ENCODE data around the gene MSX2.

The MSX2 gene

DNA sequence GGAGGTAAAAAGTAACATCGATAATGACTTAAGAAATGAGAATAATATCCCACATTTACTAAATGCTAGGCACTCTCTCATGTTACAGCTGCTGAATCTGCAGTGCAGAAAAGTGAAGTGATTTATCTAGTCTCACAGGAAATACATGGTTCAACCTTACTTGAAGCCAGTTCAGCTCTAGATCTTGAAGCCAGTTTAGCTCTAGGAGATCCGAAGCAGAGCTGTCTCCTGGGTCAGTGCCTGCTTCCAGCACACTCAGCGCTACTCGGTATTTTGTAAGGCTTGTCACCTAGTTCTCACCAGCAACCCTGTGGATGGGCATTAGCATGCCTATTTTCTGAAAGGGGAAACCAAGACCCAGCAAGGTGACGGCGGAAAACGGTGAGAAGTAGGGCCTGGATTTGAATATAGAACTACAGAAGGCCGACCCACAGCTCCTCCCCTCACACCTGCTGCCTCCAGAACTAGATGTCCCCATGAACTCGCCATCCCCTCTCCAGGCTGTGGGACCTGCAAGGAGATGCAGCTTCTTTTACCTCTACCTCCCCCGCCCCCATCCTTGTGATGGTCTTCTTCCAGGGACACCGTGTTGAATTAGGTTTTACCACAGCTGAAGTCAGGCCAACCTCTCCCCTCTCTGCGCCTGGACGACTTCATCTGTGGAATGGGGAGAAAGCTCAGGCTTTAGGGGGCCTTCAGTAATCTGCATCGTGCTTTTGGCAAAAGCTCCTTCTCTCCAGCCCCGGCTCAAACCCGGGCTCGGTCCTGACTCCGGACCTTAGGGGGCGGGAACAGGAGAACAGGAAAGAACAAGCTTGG lies 4.4 kb upstream of the MSX2 start:
- POLR2A ChIA-PET, result no interaction called here
- TF ChIP-seq ZNF600 (tag by site-specific recombination; IDR thresholded peaks at IDR 0.05), result peak; percentile 83
- TF ChIP-seq, protein P1, sequence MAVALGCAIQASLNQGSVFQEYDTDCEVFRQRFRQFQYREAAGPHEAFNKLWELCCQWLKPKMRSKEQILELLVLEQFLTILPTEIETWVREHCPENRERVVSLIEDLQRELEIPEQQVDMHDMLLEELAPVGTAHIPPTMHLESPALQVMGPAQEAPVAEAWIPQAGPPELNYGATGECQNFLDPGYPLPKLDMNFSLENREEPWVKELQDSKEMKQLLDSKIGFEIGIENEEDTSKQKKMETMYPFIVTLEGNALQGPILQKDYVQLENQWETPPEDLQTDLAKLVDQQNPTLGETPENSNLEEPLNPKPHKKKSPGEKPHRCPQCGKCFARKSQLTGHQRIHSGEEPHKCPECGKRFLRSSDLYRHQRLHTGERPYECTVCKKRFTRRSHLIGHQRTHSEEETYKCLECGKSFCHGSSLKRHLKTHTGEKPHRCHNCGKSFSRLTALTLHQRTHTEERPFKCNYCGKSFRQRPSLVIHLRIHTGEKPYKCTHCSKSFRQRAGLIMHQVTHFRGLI (tag by site-specific recombination; IDR thresholded peaks at IDR 0.05), result no peak
- TF ChIP-seq, protein P2, sequence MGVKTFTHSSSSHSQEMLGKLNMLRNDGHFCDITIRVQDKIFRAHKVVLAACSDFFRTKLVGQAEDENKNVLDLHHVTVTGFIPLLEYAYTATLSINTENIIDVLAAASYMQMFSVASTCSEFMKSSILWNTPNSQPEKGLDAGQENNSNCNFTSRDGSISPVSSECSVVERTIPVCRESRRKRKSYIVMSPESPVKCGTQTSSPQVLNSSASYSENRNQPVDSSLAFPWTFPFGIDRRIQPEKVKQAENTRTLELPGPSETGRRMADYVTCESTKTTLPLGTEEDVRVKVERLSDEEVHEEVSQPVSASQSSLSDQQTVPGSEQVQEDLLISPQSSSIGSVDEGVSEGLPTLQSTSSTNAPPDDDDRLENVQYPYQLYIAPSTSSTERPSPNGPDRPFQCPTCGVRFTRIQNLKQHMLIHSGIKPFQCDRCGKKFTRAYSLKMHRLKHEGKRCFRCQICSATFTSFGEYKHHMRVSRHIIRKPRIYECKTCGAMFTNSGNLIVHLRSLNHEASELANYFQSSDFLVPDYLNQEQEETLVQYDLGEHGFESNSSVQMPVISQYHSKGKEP (tag by site-specific recombination; IDR thresholded peaks at IDR 0.05), result no peak
- no peaks in the 10 kb centered on the region for H3K9me3 ChIP-seq (ENCODE audit: control insufficient read depth, insufficient read depth, low read depth, low read length)
- H3K36me3 ChIP-seq (ENCODE audit: control insufficient read depth in 2 of 2, insufficient read depth in 1 of 2, low read length in 2 of 2), result no peaks in the 10 kb centered on the region
- H3K4me3 ChIP-seq (ENCODE audit: low read depth, low read length), result no peak overlapping the region
- no peak overlapping the region; the same call in 1 of the 2 replicates for H3K27ac ChIP-seq (ENCODE audit: extremely low read depth, low read depth, low read length)
- H3K4me1 ChIP-seq (ENCODE audit: control insufficient read depth, insufficient read depth, low read length), result peaks cover 15% of the 10 kb centered on the region
- CTCF ChIA-PET, result interaction anchor here (0.5 to 1.5 kb wide), 5 partner anchors 168 to 1104 kb away, joined by 3 to 5 read pairs (median 3); partner anchors contain the start of gene BOD1

DNA sequence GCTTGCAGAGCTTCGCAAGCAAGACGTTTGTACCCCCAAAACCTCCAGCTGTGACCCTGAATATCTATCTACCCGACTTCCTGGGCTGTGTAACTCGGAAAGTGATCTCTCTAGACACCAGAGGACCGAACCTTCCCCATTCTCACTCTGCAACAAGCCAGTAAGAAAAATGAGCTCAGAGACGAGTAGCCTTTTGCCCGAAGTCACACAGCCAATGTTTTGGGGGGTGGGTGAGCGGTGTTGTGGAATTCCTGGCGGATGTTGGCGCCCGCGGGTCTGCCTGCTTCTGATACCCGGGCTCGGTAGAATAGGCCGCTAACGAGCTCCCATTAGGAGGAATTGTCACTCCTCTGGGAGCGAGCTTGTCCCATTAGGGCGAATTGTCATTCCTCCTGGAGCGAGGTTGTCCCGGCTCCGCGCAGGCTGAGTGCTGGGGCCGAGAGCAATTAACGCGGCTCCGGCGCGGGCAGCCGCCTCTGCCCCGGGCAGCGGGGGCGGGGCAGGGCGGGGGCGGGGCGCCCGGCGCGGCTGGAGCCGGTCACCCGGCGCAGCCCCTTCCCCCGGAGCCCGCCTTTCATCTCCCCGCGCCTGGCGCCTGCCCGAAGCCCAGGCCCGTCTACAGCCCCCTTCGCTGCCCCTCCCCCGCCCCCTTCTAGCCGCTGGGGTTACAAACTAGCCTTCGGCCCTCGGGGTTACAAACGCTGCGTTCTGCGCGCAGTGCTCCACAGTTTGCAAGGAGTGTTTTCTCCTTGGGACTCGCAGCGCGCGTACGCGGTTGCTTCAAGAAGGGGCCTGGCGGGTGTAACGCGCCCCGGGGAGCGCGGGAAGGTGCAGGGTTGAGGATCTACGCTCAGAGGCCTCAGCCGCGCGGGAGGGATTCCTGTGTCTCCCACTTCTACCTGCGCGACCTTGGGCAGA lies 3.5 kb upstream of the MSX2 start:
- Histone ChIP-seq H3K36me3 (ENCODE audit: control insufficient read depth in 2 of 2, insufficient read depth in 1 of 2, low read length in 2 of 2) (peaks cover 0 to 7% of the 10 kb centered on the region in 2 experiments; a peak in 1 of 3 replicates), H3K4me1 (ENCODE audit: control insufficient read depth, insufficient read depth, low read length) (peaks cover 15% of the 10 kb centered on the region), H3K27ac (ENCODE audit: extremely low read depth, low read depth, low read length) (peak overlapping the region; percentile 34; the same call in 1 of the 2 replicates), H3K9me3 (ENCODE audit: control insufficient read depth, insufficient read depth, low read depth, low read length) (no peaks in the 10 kb centered on the region), H3K4me3 (ENCODE audit: low read depth, low read length) (peak overlapping the region; percentile 26)
- ChIA-PET CTCF (interaction anchor here (0.8 to 1.5 kb wide), 2 partner anchors 169 to 301 kb away, joined by 3 to 4 read pairs; no protein-coding TSS in a partner anchor), POLR2A (no interaction called here)
- TF ChIP-seq MZF1 (tag by site-specific recombination; IDR thresholded peaks at IDR 0.05; ENCODE audit: borderline replicate concordance) (no peak), ZNF530 (tag by site-specific recombination; IDR thresholded peaks at IDR 0.05; ENCODE audit: low read depth) (no peak), SP2 (tag by site-specific recombination; IDR thresholded peaks at IDR 0.05) (no peak), SETDB1 (IDR thresholded peaks at IDR 0.05; ENCODE audit: insufficient read length, low read length) (no peak), ZNF19 (tag by site-specific recombination; IDR thresholded peaks at IDR 0.05; ENCODE audit: low read depth) (no peak), ZNF433 (tag by site-specific recombination; IDR thresholded peaks at IDR 0.05; ENCODE audit: low read depth) (no peak), ZNF626 (tag by site-specific recombination; IDR thresholded peaks at IDR 0.05) (no peak), ZNF24 (tag by site-specific recombination; IDR thresholded peaks at IDR 0.05) (no peak), ZSCAN30 (tag by site-specific recombination; IDR thresholded peaks at IDR 0.05) (0 out of 2 replicates have a peak, but pooled peaks have one; percentile 11), ZNF521 (tag by site-specific recombination; IDR thresholded peaks at IDR 0.05) (no peak), ZBTB48 (tag by site-specific recombination; IDR thresholded peaks at IDR 0.05) (no peak), ZNF843 (tag by site-specific recombination; IDR thresholded peaks at IDR 0.05) (no peak), ZBTB17 (tag by site-specific recombination; IDR thresholded peaks at IDR 0.05) (0 out of 2 replicates have a peak, but pooled peaks have one; percentile 28), ZNF138 (tag by site-specific recombination; IDR thresholded peaks at IDR 0.05; ENCODE audit: borderline replicate concordance) (no peak), ZNF302 (tag by site-specific recombination; IDR thresholded peaks at IDR 0.05; ENCODE audit: low read depth) (no peak)
- TF ChIP-seq, protein P3, sequence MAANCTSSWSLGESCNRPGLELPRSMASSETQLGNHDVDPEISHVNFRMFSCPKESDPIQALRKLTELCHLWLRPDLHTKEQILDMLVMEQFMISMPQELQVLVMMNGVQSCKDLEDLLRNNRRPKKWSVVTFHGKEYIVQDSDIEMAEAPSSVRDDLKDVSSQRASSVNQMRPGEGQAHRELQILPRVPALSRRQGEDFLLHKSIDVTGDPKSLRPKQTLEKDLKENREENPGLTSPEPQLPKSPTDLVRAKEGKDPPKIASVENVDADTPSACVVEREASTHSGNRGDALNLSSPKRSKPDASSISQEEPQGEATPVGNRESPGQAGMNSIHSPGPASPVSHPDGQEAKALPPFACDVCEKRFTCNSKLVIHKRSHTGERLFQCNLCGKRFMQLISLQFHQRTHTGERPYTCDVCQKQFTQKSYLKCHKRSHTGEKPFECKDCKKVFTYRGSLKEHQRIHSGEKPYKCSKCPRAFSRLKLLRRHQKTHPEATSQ (tag by site-specific recombination; IDR thresholded peaks at IDR 0.05), result no peak
- TF ChIP-seq, protein P4, sequence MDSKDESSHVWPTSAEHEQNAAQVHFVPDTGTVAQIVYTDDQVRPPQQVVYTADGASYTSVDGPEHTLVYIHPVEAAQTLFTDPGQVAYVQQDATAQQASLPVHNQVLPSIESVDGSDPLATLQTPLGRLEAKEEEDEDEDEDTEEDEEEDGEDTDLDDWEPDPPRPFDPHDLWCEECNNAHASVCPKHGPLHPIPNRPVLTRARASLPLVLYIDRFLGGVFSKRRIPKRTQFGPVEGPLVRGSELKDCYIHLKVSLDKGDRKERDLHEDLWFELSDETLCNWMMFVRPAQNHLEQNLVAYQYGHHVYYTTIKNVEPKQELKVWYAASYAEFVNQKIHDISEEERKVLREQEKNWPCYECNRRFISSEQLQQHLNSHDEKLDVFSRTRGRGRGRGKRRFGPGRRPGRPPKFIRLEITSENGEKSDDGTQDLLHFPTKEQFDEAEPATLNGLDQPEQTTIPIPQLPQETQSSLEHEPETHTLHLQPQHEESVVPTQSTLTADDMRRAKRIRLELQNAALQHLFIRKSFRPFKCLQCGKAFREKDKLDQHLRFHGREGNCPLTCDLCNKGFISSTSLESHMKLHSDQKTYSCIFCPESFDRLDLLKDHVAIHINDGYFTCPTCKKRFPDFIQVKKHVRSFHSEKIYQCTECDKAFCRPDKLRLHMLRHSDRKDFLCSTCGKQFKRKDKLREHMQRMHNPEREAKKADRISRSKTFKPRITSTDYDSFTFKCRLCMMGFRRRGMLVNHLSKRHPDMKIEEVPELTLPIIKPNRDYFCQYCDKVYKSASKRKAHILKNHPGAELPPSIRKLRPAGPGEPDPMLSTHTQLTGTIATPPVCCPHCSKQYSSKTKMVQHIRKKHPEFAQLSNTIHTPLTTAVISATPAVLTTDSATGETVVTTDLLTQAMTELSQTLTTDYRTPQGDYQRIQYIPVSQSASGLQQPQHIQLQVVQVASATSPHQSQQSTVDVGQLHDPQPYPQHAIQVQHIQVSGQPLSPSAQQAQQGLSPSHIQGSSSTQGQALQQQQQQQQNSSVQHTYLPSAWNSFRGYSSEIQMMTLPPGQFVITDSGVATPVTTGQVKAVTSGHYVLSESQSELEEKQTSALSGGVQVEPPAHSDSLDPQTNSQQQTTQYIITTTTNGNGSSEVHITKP (tag by site-specific recombination; IDR thresholded peaks at IDR 0.05), result no peak
- TF ChIP-seq, protein P5, sequence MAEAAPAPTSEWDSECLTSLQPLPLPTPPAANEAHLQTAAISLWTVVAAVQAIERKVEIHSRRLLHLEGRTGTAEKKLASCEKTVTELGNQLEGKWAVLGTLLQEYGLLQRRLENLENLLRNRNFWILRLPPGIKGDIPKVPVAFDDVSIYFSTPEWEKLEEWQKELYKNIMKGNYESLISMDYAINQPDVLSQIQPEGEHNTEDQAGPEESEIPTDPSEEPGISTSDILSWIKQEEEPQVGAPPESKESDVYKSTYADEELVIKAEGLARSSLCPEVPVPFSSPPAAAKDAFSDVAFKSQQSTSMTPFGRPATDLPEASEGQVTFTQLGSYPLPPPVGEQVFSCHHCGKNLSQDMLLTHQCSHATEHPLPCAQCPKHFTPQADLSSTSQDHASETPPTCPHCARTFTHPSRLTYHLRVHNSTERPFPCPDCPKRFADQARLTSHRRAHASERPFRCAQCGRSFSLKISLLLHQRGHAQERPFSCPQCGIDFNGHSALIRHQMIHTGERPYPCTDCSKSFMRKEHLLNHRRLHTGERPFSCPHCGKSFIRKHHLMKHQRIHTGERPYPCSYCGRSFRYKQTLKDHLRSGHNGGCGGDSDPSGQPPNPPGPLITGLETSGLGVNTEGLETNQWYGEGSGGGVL (tag by site-specific recombination; IDR thresholded peaks at IDR 0.05), result no peak

Measured in HEK293 (cell line).